Measurements from ENCODE around the gene FCHSD2.
"Not testable (repeated sequence)": the region's sequence is repeated elsewhere in the genome, so short reads cannot be mapped to it uniquely, and the experiment has no call there.

FCHSD2 gene

DNA sequence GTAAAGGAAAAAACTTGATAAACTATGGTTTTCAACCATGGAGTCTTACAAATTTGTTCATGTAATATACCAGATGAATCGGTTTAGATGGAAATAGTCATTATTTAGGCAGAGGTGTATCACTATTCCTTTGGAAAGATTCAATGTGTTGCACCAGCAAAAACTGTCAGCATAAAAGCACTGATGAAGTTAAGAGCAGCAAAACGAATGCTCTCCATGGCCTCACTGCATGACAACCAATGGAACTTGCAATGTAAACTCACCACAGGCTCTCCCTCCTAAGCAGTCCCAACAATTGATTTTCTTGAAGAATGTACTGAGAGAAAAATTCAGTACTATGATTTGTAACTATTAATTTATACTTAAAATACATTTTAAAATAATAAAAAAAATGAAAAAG lies 139.9 kb downstream of the FCHSD2 start:
- no peak for DNase-seq

DNA sequence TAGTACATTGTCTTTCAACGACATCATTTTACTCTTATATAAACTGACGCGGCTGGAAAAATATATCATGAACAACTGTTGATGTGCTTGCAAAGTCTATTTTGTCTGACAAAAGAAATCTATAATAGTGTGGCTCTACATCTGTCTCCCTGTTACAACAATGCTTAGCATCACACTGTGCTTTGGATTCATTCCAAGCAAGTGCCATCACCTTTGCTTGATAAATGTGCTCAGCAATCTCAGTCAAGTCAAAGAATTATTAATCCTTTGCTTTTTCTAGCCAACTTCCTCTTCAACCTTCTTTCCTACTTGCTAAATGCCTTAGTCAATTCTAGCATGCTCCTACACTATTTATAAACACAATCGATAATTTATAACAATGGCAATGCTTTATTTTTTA lies 140.5 kb downstream of the FCHSD2 start:
- no peak for DNase-seq

DNA sequence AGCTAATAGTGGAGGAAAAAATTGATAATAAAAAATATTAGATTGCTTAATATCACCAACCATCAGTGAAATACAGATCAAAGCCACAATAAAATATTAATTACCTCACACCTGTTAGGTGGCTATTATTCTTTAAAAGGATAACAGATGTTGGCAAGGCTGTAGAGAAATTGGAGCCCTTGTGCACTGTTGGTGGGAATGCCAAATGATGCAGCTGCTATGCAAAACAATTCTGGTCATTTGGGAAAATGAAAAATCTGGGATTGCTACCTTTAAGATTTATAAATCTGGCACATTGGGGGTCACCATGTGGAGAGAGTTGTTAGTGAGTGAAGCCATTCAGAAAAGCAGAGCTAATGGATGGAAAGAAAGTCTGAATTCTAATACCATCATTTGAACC lies 143.4 kb downstream of the FCHSD2 start:
- DNase-seq: no peak

DNA sequence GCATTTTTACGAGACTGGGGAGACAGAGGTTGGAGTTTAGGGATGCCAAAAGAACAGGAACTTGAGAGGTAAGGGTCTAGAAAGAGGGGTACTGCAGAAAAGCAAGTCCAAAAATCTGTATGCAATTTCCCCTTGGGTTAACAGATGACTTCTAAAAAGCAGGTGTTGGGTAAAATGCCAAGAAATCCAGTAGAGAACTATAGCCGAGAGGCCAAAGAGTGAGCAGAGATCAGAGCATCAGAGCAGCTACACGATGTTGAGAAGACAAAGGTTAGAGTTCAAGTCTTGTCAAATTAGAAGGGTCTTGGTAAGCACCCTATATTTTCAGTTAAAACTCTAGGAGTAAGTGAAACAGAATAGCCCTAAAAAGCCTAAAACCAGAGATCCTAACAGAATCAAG lies 145.2 kb downstream of the FCHSD2 start:
- DNase-seq: no peak

DNA sequence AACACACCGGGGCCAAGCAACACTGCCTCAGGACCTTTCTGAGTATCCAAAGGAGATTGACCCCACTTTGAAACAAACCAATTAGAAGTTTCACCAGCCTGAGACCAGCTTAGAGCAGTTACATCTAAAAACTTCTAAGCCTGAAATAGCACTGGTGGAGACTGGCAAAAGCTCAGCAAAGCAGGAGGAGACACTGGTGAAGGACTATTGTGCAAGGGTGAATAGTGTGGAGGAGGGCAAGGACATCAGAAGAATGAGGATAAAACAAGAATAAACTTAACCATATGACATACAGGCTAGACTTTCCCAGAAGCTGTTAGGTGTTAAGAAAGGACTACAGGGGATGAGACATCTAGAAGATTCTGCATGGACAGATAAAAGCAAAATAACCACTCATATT lies 152.4 kb downstream of the FCHSD2 start:
- DNase-seq: no peak

DNA sequence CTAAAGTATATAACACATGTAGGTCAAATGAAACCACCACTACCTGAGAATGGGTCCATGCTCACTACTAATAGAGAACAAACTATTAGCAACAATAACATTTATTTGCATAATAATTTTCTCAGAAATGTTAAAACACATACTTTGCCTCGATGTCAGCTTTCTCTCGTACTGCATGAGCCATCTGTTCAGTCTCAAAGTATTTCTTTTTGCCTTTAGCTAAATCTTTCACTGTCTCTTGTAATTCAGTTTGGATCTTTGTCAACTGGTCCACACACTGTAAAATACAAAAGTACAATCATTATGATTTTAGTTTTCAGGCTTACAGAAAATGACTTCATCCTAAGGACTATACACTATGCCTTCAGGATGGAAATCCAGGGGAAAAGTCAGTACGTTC lies 153.3 kb downstream of the FCHSD2 start:
- no peak for DNase-seq

DNA sequence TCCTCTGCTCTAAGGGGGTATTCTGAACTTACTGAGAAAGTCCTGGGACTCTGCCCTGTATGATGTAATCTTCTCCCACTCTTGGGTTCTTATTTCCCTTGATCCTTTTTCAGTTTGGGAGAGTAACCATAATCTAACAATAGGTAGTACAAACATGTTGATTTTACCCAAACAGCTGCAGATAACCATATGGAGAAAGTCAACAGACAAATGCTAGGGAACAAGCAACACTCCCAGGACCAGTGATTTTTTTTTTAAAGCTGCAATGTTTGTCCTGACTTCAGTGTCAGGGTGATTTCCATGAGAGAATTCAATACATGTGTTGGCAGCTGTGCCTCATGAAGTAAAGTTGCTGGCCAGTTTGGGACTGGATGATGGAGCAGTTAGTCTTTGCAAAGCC lies 156.5 kb downstream of the FCHSD2 start:
- DNase-seq: no peak

DNA sequence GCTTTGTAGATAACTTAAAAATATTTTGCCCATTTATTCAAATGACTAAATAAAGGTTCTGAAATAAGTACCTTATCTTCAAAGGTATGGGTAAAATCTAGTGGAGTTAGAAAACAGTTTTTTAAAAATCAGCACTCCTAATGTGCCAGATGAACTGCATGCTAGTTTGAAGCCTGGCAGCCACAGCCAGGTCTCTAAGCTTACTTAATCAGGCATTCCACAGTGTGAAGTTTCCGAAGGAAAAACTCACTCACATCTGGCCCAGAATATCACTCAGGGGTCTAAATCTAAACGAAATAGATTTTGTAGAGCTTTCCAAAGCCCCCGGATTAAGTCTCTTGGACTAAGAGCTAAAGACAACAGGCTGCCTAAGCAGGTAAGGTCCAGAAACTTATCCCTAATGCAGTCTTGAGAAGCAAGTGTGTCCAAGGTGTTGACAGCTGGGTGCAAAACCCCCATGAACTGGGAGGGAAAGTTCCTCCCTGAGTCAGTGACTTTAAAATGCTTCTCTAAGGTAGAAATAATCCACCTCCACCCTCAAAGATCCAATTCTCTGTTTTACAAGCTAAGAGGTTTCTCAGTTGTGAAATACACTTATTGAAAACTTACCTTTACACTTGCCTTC lies 157.6 kb downstream of the FCHSD2 start:
- no peak for DNase-seq

DNA sequence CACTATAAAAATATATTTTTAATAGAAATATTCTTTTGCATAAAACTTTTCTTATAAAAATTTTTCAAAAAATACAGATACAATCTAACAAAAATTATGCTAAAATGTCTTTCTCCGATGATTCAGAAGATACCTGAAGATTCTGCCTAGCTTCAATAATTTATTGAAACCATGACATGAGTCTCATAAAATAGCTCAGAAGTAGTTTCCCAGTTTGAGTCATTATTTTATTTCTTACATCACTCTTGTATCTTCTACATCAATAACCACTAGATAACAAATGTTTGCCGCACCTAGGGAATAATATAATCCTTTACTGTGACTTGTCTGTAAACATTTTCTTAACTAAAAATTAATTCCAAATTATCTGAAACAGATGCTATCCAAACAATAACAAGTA lies 158.6 kb downstream of the FCHSD2 start:
- no peak for DNase-seq

DNA sequence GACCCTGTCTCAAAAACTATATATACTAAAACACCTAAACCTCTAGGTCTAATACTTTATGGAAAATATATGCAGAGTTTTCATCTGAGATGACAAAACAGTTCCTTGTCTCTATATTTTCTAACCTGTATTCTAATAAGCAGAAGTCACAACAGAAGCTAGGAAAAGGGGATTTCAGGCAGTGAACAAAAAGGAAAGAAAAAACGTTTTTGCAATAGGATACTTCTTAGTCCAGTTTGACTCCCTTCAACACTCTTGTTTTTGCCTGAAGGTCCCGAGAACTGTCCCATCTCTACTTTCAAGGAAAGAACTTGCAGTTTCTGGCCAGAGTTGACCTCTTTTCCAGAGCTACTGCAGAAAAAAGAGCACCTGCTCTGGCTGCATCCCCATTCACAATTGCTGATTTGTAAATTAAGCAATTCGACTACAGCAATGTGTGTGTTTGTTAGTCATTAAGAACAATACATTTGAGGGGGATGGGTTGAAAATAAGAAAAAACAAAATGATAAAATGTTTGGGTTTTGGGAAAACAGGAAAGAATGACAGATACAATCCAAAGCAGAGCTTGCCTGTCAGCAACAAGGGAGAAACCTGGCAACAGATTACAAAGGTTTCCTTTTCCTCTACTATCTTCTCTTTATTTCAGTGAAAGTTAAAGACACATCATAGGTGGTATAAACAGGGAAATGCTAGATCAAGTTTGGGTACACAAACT lies 160.0 kb downstream of the FCHSD2 start:
- peak; percentile 64 for DNase-seq

DNA sequence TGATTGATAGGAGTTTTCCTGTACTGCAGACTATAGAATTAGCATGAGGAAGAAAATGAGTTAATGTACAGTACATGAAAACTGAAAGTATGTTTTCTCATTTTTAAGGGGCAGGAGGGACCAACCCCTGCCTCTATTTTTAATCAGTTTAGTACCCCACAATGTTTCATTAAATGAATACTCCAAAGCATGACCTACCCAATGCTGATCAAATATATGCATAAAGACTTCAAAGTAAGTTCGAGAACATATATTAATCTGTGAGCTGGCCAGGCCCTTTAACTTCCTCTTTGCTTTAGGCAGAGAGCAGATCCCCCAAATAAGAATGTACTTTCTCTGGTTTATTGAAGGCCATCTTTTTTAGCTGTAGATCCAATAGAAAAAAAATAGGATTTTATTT lies 161.0 kb downstream of the FCHSD2 start:
- DNase-seq: no peak

DNA sequence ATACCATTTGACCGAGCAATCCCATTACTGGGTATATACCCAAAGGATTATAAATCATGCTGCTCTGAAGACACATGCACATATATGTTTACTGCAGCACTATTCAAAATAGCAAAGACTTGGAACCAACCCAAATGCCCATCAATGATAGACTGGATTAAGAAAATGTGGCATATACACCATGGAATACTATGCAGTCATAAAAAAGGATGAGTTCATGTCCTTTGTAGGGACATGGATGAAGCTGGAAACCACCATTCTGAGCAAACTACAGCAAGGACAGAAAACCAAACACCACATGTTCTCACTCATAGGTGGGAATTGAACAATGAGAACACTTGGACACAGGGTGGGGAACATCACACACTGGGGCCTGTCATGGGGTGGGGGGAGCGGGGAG lies 164.3 kb downstream of the FCHSD2 start:
- not testable (repeated sequence) for DNase-seq

DNA sequence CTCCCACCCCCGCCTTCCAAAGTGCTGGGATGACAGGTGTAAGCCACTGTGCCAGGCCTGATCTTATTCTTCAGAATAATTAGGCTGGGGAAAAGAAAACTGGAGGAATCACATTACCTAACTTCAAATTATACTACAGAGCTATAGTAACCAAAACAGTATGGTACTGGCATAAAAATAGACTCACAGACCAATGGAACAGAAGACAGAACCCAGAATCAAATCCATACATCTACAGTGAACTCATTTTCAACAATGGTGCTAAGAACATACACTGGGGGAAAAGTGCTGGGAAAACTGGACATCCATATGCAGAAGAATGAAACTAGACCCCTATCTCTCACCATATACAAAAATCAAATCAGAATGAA lies 165.6 kb downstream of the FCHSD2 start:
- not testable (repeated sequence) for DNase-seq

DNA sequence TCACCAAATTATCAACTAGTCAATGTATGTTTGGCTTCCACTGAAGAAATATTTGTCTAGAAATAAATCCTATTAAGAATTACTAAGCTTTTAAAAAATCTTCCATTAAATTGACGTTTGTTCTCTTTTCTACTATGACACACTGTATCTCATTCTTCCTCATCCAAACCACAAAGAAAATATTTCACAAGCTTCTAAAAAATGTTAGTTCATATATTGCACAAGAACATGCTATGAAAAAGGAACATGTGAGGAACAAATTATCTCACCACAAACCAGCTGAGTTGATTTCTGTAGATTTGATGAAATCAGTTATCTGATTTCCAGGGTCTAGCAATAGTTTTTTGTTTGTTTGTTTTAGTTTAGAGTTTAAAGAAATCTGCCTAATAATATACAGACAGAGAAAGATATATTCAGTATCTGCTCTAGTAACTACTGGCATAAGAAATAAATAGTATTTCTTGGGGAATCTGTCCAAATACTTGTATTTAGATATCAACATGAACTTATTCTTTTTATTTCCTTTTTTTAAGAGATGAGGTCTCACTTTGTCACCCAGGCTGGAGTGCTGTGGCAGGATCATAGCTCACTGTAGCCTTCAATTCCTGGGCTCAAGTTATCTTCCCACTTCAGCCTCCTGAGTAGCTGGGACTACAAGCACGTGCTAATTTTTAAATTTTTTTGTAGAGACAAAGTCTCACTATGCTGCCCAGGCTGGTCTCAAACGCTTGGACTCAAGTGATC lies 166.2 kb downstream of the FCHSD2 start:
- DNase-seq: peak; percentile 96

DNA sequence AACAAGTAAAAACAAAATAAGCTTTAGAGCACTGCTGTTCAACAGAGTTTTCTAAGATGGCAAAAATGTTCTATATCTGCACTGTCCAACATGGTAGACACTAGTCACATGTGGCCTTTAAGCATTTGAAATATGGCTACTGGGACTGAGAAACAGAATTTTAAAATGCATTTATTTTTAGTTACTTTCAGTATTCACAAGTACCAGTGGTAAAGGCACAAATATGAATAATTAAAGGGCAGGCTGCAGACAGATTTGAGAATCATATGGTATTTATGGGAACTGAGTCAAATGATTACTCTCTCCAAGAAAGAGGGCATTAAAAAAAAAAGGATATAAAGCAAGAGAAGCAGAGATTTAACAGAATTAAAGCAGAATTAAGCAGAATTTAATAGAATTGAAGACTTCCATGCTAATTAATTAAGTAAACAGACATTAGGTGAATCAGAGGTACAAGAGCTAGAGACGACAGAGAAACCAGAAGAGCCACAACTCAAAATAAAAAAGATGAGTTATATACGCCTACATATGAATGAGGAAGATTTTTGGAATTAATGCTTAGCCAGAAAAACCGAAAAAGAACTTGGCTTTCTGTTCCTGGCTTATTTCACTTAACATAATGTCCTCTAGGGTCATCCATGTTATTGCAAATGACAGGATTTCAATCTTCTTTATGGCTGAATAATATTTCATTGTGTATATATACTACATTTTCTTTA lies 167.5 kb downstream of the FCHSD2 start:
- peak; percentile 56 for DNase-seq

DNA sequence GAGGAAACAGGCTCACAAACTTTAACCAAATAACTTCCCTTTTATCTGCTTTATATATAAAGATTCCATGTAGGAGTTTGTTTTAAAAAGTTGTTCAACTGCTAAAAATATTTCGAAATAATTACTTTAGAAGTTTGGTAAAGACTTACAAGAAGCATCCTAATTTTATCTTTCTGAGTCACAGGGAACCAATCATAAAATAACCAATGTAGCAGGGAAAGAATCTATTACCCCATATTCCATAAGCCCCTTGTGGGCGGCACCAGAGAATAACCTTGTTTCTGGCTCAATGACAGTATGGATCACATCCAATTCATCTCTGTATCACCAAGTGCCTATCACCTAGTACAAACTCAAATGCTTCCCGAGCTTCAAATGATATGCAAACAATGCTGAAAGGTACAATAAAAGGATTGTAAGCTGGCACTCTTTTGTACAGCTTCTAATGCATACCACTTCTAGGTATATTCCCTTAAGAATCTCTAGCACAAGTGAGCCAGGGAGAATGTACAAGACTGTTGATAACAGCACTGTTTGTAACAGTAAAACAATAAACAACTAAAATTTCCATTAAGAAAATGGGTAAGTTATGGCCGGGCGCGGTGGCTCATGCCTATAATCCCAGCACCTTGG lies 169.5 kb downstream of the FCHSD2 start:
- peak; percentile 44 for DNase-seq

DNA sequence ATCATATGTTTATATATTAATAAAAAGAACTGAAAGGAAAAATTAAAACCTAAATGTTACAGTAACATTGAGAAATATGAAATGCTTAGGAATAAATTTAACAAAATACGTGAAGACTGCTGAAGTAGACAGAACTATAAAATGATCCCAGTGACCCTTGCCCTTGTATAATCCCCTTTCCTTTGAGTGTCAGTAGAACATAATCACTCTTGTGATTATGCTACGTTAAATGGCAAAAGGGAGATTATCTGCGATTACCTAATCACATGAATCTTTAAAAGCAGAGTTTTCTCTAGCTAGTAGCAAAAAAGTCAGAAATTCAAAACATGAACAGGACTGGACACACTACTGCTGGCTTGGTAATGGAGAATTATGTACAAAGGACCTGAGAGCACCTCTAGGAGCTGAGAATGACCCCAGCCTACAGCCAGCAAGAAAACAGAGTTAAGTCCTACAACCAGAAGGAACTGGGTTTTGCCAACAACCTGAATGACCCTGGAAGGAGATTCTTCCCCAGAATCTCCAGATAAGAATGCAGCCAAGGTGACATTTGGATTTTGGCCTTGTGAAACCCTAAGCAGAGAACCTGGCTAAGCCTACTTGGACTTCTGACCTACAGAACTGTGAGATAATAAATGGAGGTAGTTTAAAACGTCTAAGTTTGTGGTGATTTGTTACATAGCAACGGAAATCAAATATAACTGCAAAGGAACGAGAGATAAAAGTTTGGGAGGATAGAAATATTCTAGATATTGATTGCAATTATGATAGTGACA lies 170.7 kb downstream of the FCHSD2 start:
- no peak for DNase-seq

DNA sequence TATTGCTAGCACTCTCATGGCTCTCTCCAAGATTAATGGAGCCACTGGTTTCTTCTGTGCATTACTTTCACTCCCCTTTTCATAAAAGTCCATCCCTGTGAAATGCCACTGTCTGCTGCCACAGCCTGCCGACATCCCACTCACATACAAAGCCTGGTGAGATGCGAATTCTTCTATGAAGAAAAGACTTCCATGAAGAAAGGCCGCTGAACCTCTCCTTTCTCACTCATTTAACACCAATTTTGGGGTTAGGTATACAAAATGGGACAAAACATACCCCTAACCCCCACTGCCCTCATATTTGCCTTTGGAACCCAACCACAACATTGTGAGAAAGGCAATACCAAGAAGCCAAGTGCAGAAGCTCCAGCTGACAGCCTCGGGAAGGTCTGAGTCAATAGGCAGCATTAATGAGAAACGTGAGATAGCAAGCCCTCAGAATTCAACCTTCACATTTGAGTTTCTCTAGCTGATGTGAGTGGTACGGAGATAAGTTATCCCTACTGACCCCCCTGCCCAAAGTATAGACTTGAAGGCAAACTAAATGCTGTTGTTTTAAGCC lies 171.5 kb downstream of the FCHSD2 start:
- DNase-seq: no peak

DNA sequence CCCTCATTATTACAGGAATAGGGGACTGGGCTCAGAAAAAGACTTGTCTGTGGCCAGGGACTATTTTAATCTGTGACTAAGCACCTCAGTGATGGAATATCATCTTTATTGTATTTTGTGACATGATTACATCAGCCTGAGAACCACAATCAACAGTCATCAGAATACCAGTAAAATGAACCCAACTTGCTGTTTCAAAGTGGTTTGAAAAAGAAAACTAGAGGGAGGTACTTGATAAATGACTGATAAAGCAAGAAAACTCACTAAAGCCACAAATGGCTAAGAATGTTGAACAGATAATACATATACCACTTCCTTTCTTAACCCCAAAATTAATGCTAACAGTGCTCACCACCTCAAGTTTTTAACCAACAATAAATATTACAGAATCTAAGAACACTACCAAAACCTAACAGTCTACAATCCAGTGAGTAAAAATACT lies 172.2 kb downstream of the FCHSD2 start:
- peak; percentile 69 for DNase-seq

DNA sequence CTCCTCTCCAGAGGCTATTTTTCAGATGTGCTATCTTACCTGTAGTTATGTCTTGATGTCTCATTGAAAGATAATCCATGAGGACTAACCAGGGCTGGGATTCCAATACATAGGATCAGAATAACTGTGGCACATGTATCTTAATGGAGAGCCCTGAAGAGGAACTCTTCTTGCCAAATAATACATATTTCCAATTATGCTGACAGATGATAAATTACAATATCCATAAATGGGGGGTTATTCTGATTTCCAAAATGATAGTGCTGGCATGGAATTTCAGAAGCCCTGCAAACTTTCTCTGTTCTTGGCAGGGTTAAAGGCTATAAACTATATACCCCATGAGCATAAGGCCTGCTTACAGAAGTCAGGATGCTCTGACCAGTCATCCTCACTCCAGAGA lies 173.7 kb downstream of the FCHSD2 start:
- DNase-seq: no peak

DNA sequence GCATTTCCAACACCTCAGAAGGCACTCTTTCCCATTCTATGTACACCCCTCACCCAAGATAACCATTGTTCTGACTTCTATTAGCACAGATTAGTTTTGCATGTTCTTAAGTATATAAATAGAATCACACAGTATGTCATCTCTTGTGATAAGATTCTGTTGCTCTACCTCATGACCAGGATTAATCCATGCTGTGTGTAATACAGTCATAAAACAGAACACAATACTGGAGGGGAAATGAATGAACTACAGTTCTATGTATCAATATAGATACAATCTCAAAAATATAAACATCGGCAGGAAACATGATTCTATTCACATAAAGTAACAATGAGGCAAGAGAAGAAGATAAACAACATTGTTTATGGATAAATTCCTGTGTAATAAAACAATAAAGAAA lies 176.4 kb downstream of the FCHSD2 start:
- DNase-seq: no peak

DNA sequence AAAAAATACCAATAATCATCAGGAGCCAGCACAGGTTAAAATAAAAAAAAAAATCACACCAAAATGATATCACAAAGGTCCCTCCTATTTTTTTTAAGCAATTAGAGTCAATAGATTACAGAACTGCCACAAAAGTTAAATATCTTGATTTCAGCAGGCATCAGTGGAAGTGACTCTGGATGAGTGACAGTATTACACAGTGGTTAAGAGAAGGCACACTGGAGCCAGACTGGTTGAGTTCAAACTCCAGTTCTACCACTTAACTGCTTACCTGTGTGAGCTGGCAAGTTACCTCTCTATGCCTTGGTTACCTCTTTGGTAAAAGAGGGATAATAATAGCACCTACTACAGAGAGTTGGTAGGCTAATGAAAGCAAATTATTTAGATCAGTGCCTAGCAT lies 179.4 kb downstream of the FCHSD2 start:
- no peak for DNase-seq
